ENCODE measurements around the gene PPP6R3. TPM values are rescaled to one million over a fixed set of nuclear protein-coding genes. Genes with fewer than 3 reads are reported as not detected.

The PPP6R3 gene
- total RNA-seq, 1 experiment from 2014 or later: 138 TPM

DNA sequence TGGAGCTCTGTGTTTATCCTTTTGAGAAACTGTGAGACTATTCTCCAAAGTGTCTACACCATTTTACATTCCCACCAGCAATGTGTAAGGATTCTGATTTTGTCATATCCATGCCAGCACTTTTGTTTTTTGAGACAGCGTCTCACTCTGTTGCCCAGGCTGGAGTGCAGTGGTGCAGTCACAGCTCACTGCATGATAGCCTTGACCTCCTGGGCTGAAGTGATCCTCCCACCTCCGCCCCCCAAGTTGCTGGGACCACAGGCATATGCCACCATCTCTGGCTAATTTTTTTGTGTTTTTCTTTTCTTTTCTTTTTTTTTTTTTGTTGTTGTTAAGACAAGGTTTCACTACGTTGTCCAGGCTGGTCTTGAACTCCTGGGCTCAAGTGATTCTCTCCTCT lies 35.3 kb downstream of the PPP6R3 start:
- WGBS (ENCODE audit: extremely low coverage, insufficient read length, low lambda C conversion rate): no CpG with 5 or more reads among the region's 3 CpGs
- H3K23me2 ChIP-seq (ENCODE audit: insufficient read length, low read depth, low read length, poor library complexity, severe bottlenecking): no peaks in the 10 kb centered on the region

More for the DNA sequence above, 35.3 kb downstream of the PPP6R3 start:
- Histone ChIP-seq H2BK20ac (ENCODE audit: low read depth, low read length, poor library complexity, severe bottlenecking) (no peak overlapping the region), H3K27ac (ENCODE audit: insufficient read length, low read depth, low read length) (no peak overlapping the region), H4K20me1 (ENCODE audit: control insufficient read depth, insufficient read depth, insufficient read length) (no peaks in the 10 kb centered on the region), H4K5ac (ENCODE audit: insufficient read length, low read depth, low read length) (no peak overlapping the region), H3K56ac (ENCODE audit: insufficient read length, low read depth, low read length) (no peak overlapping the region), H2BK5ac (ENCODE audit: insufficient read length, low read length) (no peak overlapping the region), H2BK15ac (ENCODE audit: low read depth, low read length) (no peak overlapping the region), H4K8ac (replicated peaks; ENCODE audit: insufficient read length, low read depth, low read length) (no peak overlapping the region), H3K18ac (ENCODE audit: insufficient read length, low read depth, low read length) (no peak overlapping the region), H3K4me1 (ENCODE audit: insufficient read depth, low read length) (peaks cover 5% of the 10 kb centered on the region; the same call in 1 of the 2 replicates), H2BK120ac (ENCODE audit: low read depth, low read length, poor library complexity, severe bottlenecking) (no peak overlapping the region), H3K9ac (ENCODE audit: extremely low read depth, insufficient read length, low read length) (no peak overlapping the region), H3K79me1 (ENCODE audit: insufficient read depth, low read depth, low read length, poor library complexity, severe bottlenecking) (peaks cover 3% of the 10 kb centered on the region), H3K23ac (ENCODE audit: insufficient read length, low read depth, low read length) (no peak overlapping the region), H2AK5ac (ENCODE audit: insufficient read length, low read length) (no peak overlapping the region), H4K91ac (ENCODE audit: insufficient read length, low read depth, low read length) (no peak overlapping the region), H3K27me3 (ENCODE audit: insufficient read depth, low read length) (no peaks in the 10 kb centered on the region), H3K9me3 (ENCODE audit: control insufficient read depth, low read depth, low read length) (no peaks in the 10 kb centered on the region), H2BK12ac (ENCODE audit: insufficient read length, low read depth, low read length) (no peak overlapping the region), H3T11ph (ENCODE audit: low read length) (no peak overlapping the region), H3K79me2 (ENCODE audit: insufficient read depth, low read length) (peaks cover 70% of the 10 kb centered on the region), H2AFZ (ENCODE audit: low read length) (no peak overlapping the region), H3K4me2 (ENCODE audit: insufficient read depth, insufficient read length, low read length) (no peak overlapping the region), H3K4ac (ENCODE audit: low read depth, low read length) (no peak overlapping the region), H3K14ac (ENCODE audit: insufficient read depth, low read length) (no peak overlapping the region)
- Mint-ChIP-seq H3K4me1 (peaks cover 25 to 29% of the 10 kb centered on the region in 2 experiments), H3K36me3 (ENCODE audit: insufficient read depth in 1 of 3, low read depth in 3 of 3) (peaks cover 0 to 4% (median 0%) of the 10 kb centered on the region in 3 experiments; a peak in 1 of 7 replicates), H3K4me3 (no peak overlapping the region), H3K9me3 (no peaks in the 10 kb centered on the region; a peak in 2 of 5 replicates), H3K27ac (no peak overlapping the region), H3K27me3 (ENCODE audit: low read depth) (no peaks in the 10 kb centered on the region)
- TF ChIP-seq, protein P1, sequence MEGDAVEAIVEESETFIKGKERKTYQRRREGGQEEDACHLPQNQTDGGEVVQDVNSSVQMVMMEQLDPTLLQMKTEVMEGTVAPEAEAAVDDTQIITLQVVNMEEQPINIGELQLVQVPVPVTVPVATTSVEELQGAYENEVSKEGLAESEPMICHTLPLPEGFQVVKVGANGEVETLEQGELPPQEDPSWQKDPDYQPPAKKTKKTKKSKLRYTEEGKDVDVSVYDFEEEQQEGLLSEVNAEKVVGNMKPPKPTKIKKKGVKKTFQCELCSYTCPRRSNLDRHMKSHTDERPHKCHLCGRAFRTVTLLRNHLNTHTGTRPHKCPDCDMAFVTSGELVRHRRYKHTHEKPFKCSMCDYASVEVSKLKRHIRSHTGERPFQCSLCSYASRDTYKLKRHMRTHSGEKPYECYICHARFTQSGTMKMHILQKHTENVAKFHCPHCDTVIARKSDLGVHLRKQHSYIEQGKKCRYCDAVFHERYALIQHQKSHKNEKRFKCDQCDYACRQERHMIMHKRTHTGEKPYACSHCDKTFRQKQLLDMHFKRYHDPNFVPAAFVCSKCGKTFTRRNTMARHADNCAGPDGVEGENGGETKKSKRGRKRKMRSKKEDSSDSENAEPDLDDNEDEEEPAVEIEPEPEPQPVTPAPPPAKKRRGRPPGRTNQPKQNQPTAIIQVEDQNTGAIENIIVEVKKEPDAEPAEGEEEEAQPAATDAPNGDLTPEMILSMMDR (conservative IDR thresholded peaks at IDR 0.05): no peak
- no peak for DNase-seq

All from H9 (cell line).